PC-9 (cell line): ENCODE measurements around the gene DNMT3L. TPM values are rescaled to one million over a fixed set of nuclear protein-coding genes. Genes with fewer than 3 reads are reported as not detected.

Experiments used
- BruUV-seq: library from RNA; stranded (reverse); fragments of 400-500 nt; replicated peaks from 2 replicates; lab custom pipeline; 2021; lab: Mats Ljungman, UMichigan
- CTCF ChIA-PET: fragments of 300-600 bp; sonication (Branson Sonifier 250); formaldehyde crosslinking; loops from one replicate; lab custom pipeline; 2022; ENCODE audit warnings: antibody characterized with exemption; lab: Charles Lee
- POLR2A ChIA-PET: fragments of 300-600 bp; sonication (Branson Sonifier 250); formaldehyde crosslinking; loops from one replicate; lab custom pipeline; 2022; ENCODE audit warnings: antibody characterized with exemption; ENCODE audit not compliant: unreplicated experiment; lab: Charles Lee
- DNase-seq, 2 experiments: peaks; one replicate each; pipeline versions ENCODE4 v3.0.0 to v3.0.0-alpha.2; 2015 to 2022; ENCODE audit warnings: mixed read lengths in 1 of 2
- H2AFZ ChIP-seq: fragments of 200-600 bp; sonication (generic); 2 replicates; pipeline ENCODE4 v1.8.1; 2017; ENCODE audit warnings: antibody characterized with exemption
- H3F3A ChIP-seq: fragments of 200-600 bp; sonication (generic); 2 replicates; pipeline ENCODE4 v1.8.1; 2017; ENCODE audit warnings: antibody characterized with exemption, mild to moderate bottlenecking, low read depth; ENCODE audit not compliant: insufficient read depth
- H3K27ac ChIP-seq: fragments of 200-600 bp; sonication (generic); 2 replicates; pipeline ENCODE4 v1.6.1; 2016; ENCODE audit warnings: mixed run types
- H3K27me3 ChIP-seq: fragments of 200-600 bp; sonication (generic); 2 replicates; pipeline ENCODE4 v1.6.1; 2016; ENCODE audit warnings: low read depth, mixed run types; ENCODE audit not compliant: insufficient read depth
- H3K36me3 ChIP-seq: fragments of 200-600 bp; sonication (generic); 2 replicates; pipeline ENCODE4 v1.6.1; 2016; ENCODE audit warnings: low read depth, mixed run types
- H3K4me1 ChIP-seq: fragments of 200-600 bp; sonication (generic); replicated peaks from 2 replicates; pipeline ENCODE4 v1.6.1; 2016; ENCODE audit warnings: mixed run types; ENCODE audit not compliant: insufficient read depth
- H3K4me2 ChIP-seq: fragments of 200-600 bp; sonication (generic); 2 replicates; pipeline ENCODE4 v1.6.1; 2017; ENCODE audit warnings: mixed run types
- H3K4me3 ChIP-seq: fragments of 200-600 bp; sonication (generic); 2 replicates; pipeline ENCODE4 v1.6.1; 2016; ENCODE audit warnings: mixed run types
- H3K79me2 ChIP-seq: fragments of 200-600 bp; sonication (generic); 2 replicates; pipeline ENCODE4 v1.6.1; 2017; ENCODE audit warnings: low read depth, mixed run types
- H3K9me2 ChIP-seq: fragments of 200-600 bp; sonication (generic); 2 replicates; pipeline ENCODE4 v1.8.1; 2017; ENCODE audit warnings: mild to moderate bottlenecking; ENCODE audit not compliant: insufficient read depth
- H3K9me3 ChIP-seq: fragments of 200-600 bp; sonication (generic); 2 replicates; pipeline ENCODE4 v1.8.1; 2016; ENCODE audit warnings: low read depth; ENCODE audit not compliant: insufficient read depth
- H4K20me1 ChIP-seq: fragments of 200-600 bp; sonication (generic); 2 replicates; pipeline ENCODE4 v1.8.1; 2017; ENCODE audit not compliant: insufficient read depth
- EZH2 ChIP-seq: fragments of 200-600 bp; sonication (generic); IDR thresholded peaks from 2 replicates; pipeline ENCODE4 v1.8.0; 2017; ENCODE audit warnings: antibody characterized with exemption, low read depth
- intact Hi-C: fragments of 100-400 bp; cut with micrococcal nuclease; formaldehyde crosslinking; loops from one replicate; pipeline ENCODE4 v1.10.0; 2022; ENCODE audit not compliant: unreplicated experiment
- total RNA-seq: library from RNA; stranded (reverse); gene quantifications from 2 replicates; pipeline ENCODE4 v1.2.3, GENCODE V29; 2021
- TF ChIP-seq, protein P1 (sequence below): fragments of 200-600 bp; sonication (generic); conservative IDR thresholded peaks from 2 replicates; pipeline ENCODE4 v1.6.1; 2017; ENCODE audit warnings: mixed run types, antibody characterized with exemption, mild to moderate bottlenecking, moderate library complexity

DNMT3L gene
- total RNA-seq, 1 experiment from 2014 or later: not detected

DNA sequence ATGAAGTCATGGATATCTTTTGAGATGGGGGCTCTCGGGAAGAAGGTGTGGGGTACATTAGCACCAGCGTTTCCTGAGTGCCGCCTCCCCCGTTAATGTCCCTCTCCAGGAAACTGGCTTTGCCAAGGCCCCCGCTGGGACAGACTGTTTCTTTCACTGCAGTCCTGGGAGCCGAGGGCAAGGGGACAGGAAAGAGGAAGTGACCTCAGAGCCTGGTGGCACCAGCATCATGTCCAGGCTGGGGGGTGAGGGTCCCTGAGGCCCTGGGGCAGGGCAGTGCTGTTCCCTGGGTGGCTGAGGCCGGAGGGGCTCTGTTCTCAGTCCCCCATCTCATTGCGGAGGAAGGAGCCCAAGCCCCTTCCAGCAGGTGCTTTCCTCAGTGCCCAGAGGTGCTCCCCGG, 44.0 kb upstream of the DNMT3L start:
- H3K36me3 ChIP-seq: no peaks in the 10 kb centered on the region

DNA sequence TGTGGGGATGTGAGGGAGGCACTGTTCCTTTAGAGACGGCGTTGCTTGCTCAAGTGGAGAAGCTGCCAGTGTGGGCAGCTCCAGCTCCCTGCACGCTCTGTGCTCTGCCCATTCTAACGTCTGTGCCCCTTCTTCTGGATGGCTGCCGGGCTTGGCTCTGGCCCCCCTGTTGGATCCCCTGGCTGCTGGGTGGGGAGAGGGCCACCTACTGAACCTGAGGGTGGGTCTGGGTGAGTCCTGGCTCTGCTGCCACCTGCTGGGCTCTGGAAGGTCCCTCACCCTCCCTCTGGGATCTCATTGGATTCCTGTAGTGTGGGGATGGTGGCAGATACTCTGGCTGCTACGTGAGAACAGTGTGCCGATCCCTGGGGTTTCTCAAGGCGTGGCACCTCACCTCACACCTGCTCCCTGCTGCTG, 43.2 kb upstream of the DNMT3L start:
- Histone ChIP-seq H3K9me3 (no peaks in the 10 kb centered on the region), H3K4me2 (no peak overlapping the region), H3K79me2 (peaks cover 10% of the 10 kb centered on the region; the same call in 1 of the 2 replicates), H3K27ac (no peak overlapping the region), H3K9me2 (no peaks in the 10 kb centered on the region), H3K4me1 (0 out of 2 replicates have a peak, but pooled peaks cover 6% of the 10 kb centered on the region), H3K36me3 (no peaks in the 10 kb centered on the region), H3F3A (peaks cover 5% of the 10 kb centered on the region; the same call in 1 of the 2 replicates), H4K20me1 (peaks cover 22% of the 10 kb centered on the region), H2AFZ (no peak overlapping the region), H3K27me3 (no peaks in the 10 kb centered on the region), H3K4me3 (no peak overlapping the region)
- no TSS peak for BruUV-seq
- TF ChIP-seq EZH2: no peak
- TF ChIP-seq, protein P1, sequence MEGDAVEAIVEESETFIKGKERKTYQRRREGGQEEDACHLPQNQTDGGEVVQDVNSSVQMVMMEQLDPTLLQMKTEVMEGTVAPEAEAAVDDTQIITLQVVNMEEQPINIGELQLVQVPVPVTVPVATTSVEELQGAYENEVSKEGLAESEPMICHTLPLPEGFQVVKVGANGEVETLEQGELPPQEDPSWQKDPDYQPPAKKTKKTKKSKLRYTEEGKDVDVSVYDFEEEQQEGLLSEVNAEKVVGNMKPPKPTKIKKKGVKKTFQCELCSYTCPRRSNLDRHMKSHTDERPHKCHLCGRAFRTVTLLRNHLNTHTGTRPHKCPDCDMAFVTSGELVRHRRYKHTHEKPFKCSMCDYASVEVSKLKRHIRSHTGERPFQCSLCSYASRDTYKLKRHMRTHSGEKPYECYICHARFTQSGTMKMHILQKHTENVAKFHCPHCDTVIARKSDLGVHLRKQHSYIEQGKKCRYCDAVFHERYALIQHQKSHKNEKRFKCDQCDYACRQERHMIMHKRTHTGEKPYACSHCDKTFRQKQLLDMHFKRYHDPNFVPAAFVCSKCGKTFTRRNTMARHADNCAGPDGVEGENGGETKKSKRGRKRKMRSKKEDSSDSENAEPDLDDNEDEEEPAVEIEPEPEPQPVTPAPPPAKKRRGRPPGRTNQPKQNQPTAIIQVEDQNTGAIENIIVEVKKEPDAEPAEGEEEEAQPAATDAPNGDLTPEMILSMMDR: peak; percentile 62
- intact Hi-C loops: no loop called here
- no peak for DNase-seq
- ChIA-PET CTCF (no interaction called here), POLR2A (no interaction called here)

More for the DNA sequence above, 44.0 kb upstream of the DNMT3L start:
- intact Hi-C loops: no loop called here
- no peaks in the 10 kb centered on the region for H3K9me2 ChIP-seq
- H3K4me2 ChIP-seq: no peak overlapping the region
- POLR2A ChIA-PET: no interaction called here
- no peak overlapping the region for H3K27ac ChIP-seq
- H4K20me1 ChIP-seq: peaks cover 22% of the 10 kb centered on the region
- 0 out of 2 replicates have a peak, but pooled peaks cover 6% of the 10 kb centered on the region for H3K4me1 ChIP-seq
- CTCF ChIA-PET: no interaction called here
- no peak overlapping the region for H3K4me3 ChIP-seq
- H2AFZ ChIP-seq: no peak overlapping the region
- no TSS peak for BruUV-seq
- no peak for TF ChIP-seq EZH2
- TF ChIP-seq, protein P1: no peak
- no peaks in the 10 kb centered on the region for H3K27me3 ChIP-seq
- peaks cover 10% of the 10 kb centered on the region; the same call in 1 of the 2 replicates for H3K79me2 ChIP-seq
- no peaks in the 10 kb centered on the region for H3K9me3 ChIP-seq
- DNase-seq: no peak
- H3F3A ChIP-seq: peaks cover 5% of the 10 kb centered on the region; the same call in 1 of the 2 replicates

DNA sequence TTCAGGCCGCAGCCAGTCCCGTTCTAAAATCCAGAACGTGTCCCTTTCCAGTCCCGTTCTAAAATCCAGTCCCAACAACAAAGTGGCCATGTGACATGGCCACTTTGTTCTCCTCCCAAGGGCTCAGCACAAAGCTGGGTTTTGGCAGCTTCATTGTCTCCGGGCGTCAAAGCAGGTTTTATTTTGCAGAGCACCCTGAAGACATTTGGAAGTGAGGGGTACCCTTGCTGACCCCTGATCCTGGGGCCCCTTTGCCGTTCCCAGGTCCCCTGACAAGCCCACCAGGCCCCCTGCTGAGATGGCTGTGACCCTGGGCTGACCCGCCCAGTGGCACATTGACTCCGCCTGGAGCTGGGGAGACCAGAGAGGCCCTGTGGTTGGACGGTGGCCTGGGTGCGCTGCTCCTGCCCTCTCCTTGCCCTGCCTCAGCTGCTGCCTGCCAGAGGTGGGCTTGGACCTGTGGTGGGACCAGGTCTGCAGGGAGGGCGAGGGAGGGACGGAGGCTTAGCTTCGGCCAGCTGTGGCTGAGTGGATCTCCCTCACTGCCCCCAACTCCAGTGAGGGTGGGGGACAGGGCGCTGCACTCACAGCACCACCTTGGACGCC, 42.4 kb upstream of the DNMT3L start:
- H2AFZ ChIP-seq: no peak overlapping the region
- H3K36me3 ChIP-seq: no peaks in the 10 kb centered on the region
- H3K9me3 ChIP-seq: no peaks in the 10 kb centered on the region
- H3K27me3 ChIP-seq: no peaks in the 10 kb centered on the region
- no TSS peak for BruUV-seq
- H4K20me1 ChIP-seq: peaks cover 22% of the 10 kb centered on the region
- no peak overlapping the region for H3K27ac ChIP-seq
- peaks cover 10% of the 10 kb centered on the region; the same call in 1 of the 2 replicates for H3K79me2 ChIP-seq
- no peaks in the 10 kb centered on the region for H3K9me2 ChIP-seq
- ChIA-PET CTCF (no interaction called here), POLR2A (no interaction called here)
- intact Hi-C loops: no loop called here
- no peak overlapping the region for H3K4me3 ChIP-seq
- 0 out of 2 replicates have a peak, but pooled peaks cover 6% of the 10 kb centered on the region for H3K4me1 ChIP-seq
- TF ChIP-seq, protein P1: no peak
- TF ChIP-seq EZH2: no peak
- H3F3A ChIP-seq: peaks cover 5% of the 10 kb centered on the region; the same call in 1 of the 2 replicates
- H3K4me2 ChIP-seq: no peak overlapping the region
- no peak for DNase-seq
